ENCODE results near the gene ODAM.
A peak's percentile ranks its signal among the peaks of the same experiment; 100 is the strongest.

The ODAM gene

GRCh38 chr4:70158576-70158975 lies 36.9 kb upstream of the ODAM start:
- Histone ChIP-seq H3K4me3 (ENCODE audit: low read depth, low read length) (no peak overlapping the region), H4K12ac (ENCODE audit: low read depth, low read length) (no peak overlapping the region), H2BK12ac (ENCODE audit: low read length) (no peak overlapping the region), H3K14ac (ENCODE audit: low read length) (no peak overlapping the region), H3K27ac (ENCODE audit: low read depth, low read length) (no peak overlapping the region), H3K36me3 (ENCODE audit: control insufficient read depth in 1 of 2, insufficient read depth in 2 of 2, low read length in 2 of 2) (no peaks in the 10 kb centered on the region), H4K8ac (ENCODE audit: low read depth, low read length) (no peak overlapping the region), H2AFZ (ENCODE audit: insufficient read depth, low read length, poor library complexity) (no peak overlapping the region), H3K79me1 (ENCODE audit: low read length) (no peaks in the 10 kb centered on the region), H3K4me1 (ENCODE audit: control insufficient read depth in 1 of 2, insufficient read depth in 2 of 2, low read length in 2 of 2) (no peaks in the 10 kb centered on the region), H3K4me2 (ENCODE audit: low read length) (no peak overlapping the region), H3K4ac (ENCODE audit: low read depth, low read length) (no peak overlapping the region), H2AK5ac (ENCODE audit: low read length) (no peak overlapping the region), H2BK120ac (ENCODE audit: insufficient read depth, low read length, poor library complexity) (no peak overlapping the region), H3K9me3 (ENCODE audit: insufficient read depth, low read depth, low read length) (no peaks in the 10 kb centered on the region), H4K91ac (ENCODE audit: low read depth, low read length) (no peak overlapping the region), H3K9ac (ENCODE audit: low read length) (peak overlapping the region; percentile 21), H3K79me2 (ENCODE audit: control insufficient read depth, insufficient read depth, low read length, poor library complexity) (no peaks in the 10 kb centered on the region), H3K27me3 (ENCODE audit: insufficient read depth, low read length) (no peaks in the 10 kb centered on the region), H3K18ac (ENCODE audit: low read length) (no peak overlapping the region), H3K23ac (ENCODE audit: low read length) (no peak overlapping the region), H2BK5ac (ENCODE audit: low read depth, low read length, poor library complexity) (no peak overlapping the region)
- DNase-seq = no peak
- WGBS (ENCODE audit: extremely low coverage, insufficient coverage, insufficient read length) = no CpG with 5 or more reads among the region's 2 CpGs

GRCh38 chr4:70177090-70177489 lies 18.4 kb upstream of the ODAM start:
- no peaks in the 10 kb centered on the region for H3K9me3 ChIP-seq (ENCODE audit: insufficient read depth, low read depth, low read length)
- no peak overlapping the region for H3K23ac ChIP-seq (ENCODE audit: low read length)
- H2AFZ ChIP-seq (ENCODE audit: insufficient read depth, low read length, poor library complexity) = no peak overlapping the region
- no peak overlapping the region for H3K18ac ChIP-seq (ENCODE audit: low read length)
- no peak overlapping the region for H2BK12ac ChIP-seq (ENCODE audit: low read length)
- no peaks in the 10 kb centered on the region for H3K4me1 ChIP-seq (ENCODE audit: control insufficient read depth in 1 of 2, insufficient read depth in 2 of 2, low read length in 2 of 2)
- H3K4me2 ChIP-seq (ENCODE audit: low read length) = no peak overlapping the region
- H4K8ac ChIP-seq (ENCODE audit: low read depth, low read length) = no peak overlapping the region
- WGBS (ENCODE audit: extremely low coverage, insufficient coverage, insufficient read length) = no CpG with 5 or more reads among the region's 5 CpGs
- no peaks in the 10 kb centered on the region for H3K27me3 ChIP-seq (ENCODE audit: insufficient read depth, low read length)
- no peak overlapping the region for H2BK120ac ChIP-seq (ENCODE audit: insufficient read depth, low read length, poor library complexity)
- no peak overlapping the region for H2AK5ac ChIP-seq (ENCODE audit: low read length)
- no peak overlapping the region for H3K4ac ChIP-seq (ENCODE audit: low read depth, low read length)
- no peak overlapping the region for H3K4me3 ChIP-seq (ENCODE audit: low read depth, low read length)
- no peak overlapping the region for H2BK5ac ChIP-seq (ENCODE audit: low read depth, low read length, poor library complexity)
- no peak overlapping the region for H3K9ac ChIP-seq (ENCODE audit: low read length)
- no peak overlapping the region for H4K91ac ChIP-seq (ENCODE audit: low read depth, low read length)
- no peaks in the 10 kb centered on the region for H3K79me2 ChIP-seq (ENCODE audit: control insufficient read depth, insufficient read depth, low read length, poor library complexity)
- H3K36me3 ChIP-seq (ENCODE audit: control insufficient read depth in 1 of 2, insufficient read depth in 2 of 2, low read length in 2 of 2) = no peaks in the 10 kb centered on the region
- H4K12ac ChIP-seq (ENCODE audit: low read depth, low read length) = no peak overlapping the region
- DNase-seq = no peak
- no peak overlapping the region for H3K14ac ChIP-seq (ENCODE audit: low read length)
- no peaks in the 10 kb centered on the region for H3K79me1 ChIP-seq (ENCODE audit: low read length)
- no peak overlapping the region for H3K27ac ChIP-seq (ENCODE audit: low read depth, low read length)

DNA sequence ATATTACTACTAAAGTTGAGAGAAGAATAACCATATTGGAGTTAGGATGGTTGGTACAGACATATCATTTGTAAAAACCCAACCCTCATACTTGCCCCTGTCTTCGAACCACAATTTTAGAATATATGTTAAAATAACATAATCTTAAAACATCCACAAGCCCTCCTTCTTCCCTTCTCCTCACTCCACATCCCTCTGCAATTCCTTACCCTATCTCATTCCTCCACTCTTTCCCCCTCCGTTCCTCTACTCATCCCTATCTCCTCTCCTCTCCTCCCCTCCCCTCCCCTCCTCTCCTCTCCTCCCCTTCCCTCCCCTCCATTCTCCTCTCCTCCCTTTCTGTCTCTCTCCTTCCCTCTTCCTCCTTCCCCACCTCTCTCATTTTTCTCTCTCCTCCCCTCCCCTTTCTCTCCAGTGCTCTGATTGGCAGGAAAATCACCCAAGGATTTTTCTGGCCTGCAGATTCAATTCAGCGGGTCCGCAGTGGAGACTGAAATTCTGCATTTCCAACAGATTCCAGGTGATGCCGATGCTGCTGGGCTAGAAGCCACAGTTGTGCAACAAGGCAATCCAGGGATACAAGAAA lies 17.4 kb upstream of the ODAM start:
- Histone ChIP-seq H3K36me3 (ENCODE audit: control insufficient read depth in 1 of 2, insufficient read depth in 2 of 2, low read length in 2 of 2) (no peaks in the 10 kb centered on the region), H2BK12ac (ENCODE audit: low read length) (no peak overlapping the region), H3K27me3 (ENCODE audit: insufficient read depth, low read length) (no peaks in the 10 kb centered on the region), H2BK5ac (ENCODE audit: low read depth, low read length, poor library complexity) (no peak overlapping the region), H3K4me1 (ENCODE audit: control insufficient read depth in 1 of 2, insufficient read depth in 2 of 2, low read length in 2 of 2) (no peaks in the 10 kb centered on the region), H4K8ac (ENCODE audit: low read depth, low read length) (no peak overlapping the region), H3K14ac (ENCODE audit: low read length) (no peak overlapping the region), H2AFZ (ENCODE audit: insufficient read depth, low read length, poor library complexity) (no peak overlapping the region), H3K23ac (ENCODE audit: low read length) (no peak overlapping the region), H3K9ac (ENCODE audit: low read length) (no peak overlapping the region), H3K79me2 (ENCODE audit: control insufficient read depth, insufficient read depth, low read length, poor library complexity) (no peaks in the 10 kb centered on the region), H3K4ac (ENCODE audit: low read depth, low read length) (no peak overlapping the region), H3K4me2 (ENCODE audit: low read length) (no peak overlapping the region), H4K12ac (ENCODE audit: low read depth, low read length) (no peak overlapping the region), H3K27ac (ENCODE audit: low read depth, low read length) (no peak overlapping the region), H2AK5ac (ENCODE audit: low read length) (no peak overlapping the region), H2BK120ac (ENCODE audit: insufficient read depth, low read length, poor library complexity) (no peak overlapping the region), H3K18ac (ENCODE audit: low read length) (no peak overlapping the region), H3K9me3 (ENCODE audit: insufficient read depth, low read depth, low read length) (no peaks in the 10 kb centered on the region), H3K4me3 (ENCODE audit: low read depth, low read length) (no peak overlapping the region), H4K91ac (ENCODE audit: low read depth, low read length) (no peak overlapping the region), H3K79me1 (ENCODE audit: low read length) (no peaks in the 10 kb centered on the region)
- 100% methylated on average over 1 of the region's 5 CpGs for WGBS (ENCODE audit: extremely low coverage, insufficient coverage, insufficient read length)
- no peak for DNase-seq

GRCh38 chr4:70179811-70180210 lies 15.7 kb upstream of the ODAM start:
- Histone ChIP-seq H2BK120ac (ENCODE audit: insufficient read depth, low read length, poor library complexity) (no peak overlapping the region), H3K79me2 (ENCODE audit: control insufficient read depth, insufficient read depth, low read length, poor library complexity) (no peaks in the 10 kb centered on the region), H3K79me1 (ENCODE audit: low read length) (no peaks in the 10 kb centered on the region), H2BK5ac (ENCODE audit: low read depth, low read length, poor library complexity) (no peak overlapping the region), H3K23ac (ENCODE audit: low read length) (no peak overlapping the region), H2AFZ (ENCODE audit: insufficient read depth, low read length, poor library complexity) (no peak overlapping the region), H3K4me2 (ENCODE audit: low read length) (no peak overlapping the region), H3K9ac (ENCODE audit: low read length) (no peak overlapping the region), H3K4me3 (ENCODE audit: low read depth, low read length) (no peak overlapping the region), H3K27ac (ENCODE audit: low read depth, low read length) (no peak overlapping the region), H3K18ac (ENCODE audit: low read length) (no peak overlapping the region), H3K4me1 (ENCODE audit: control insufficient read depth in 1 of 2, insufficient read depth in 2 of 2, low read length in 2 of 2) (no peaks in the 10 kb centered on the region), H4K91ac (ENCODE audit: low read depth, low read length) (no peak overlapping the region), H2AK5ac (ENCODE audit: low read length) (no peak overlapping the region), H2BK12ac (ENCODE audit: low read length) (no peak overlapping the region), H3K27me3 (ENCODE audit: insufficient read depth, low read length) (no peaks in the 10 kb centered on the region), H4K12ac (ENCODE audit: low read depth, low read length) (no peak overlapping the region), H4K8ac (ENCODE audit: low read depth, low read length) (no peak overlapping the region), H3K14ac (ENCODE audit: low read length) (no peak overlapping the region), H3K9me3 (ENCODE audit: insufficient read depth, low read depth, low read length) (no peaks in the 10 kb centered on the region), H3K36me3 (ENCODE audit: control insufficient read depth in 1 of 2, insufficient read depth in 2 of 2, low read length in 2 of 2) (no peaks in the 10 kb centered on the region), H3K4ac (ENCODE audit: low read depth, low read length) (no peak overlapping the region)
- WGBS (ENCODE audit: extremely low coverage, insufficient coverage, insufficient read length) = no CpG with 5 or more reads among the region's 2 CpGs
- no peak for DNase-seq

Measured in trophoblast cell (in vitro differentiated cells and primary cell).